ENCODE measurements around the gene TBX10. TPM values are rescaled to one million over a fixed set of nuclear protein-coding genes. Genes with fewer than 3 reads are reported as not detected.
"Not testable (repeated sequence)": the region's sequence is repeated elsewhere in the genome, so short reads cannot be mapped to it uniquely, and the experiment has no call there.

The TBX10 gene
- total RNA-seq = not detected in 2 replicates
- long read RNA-seq = 0 reads

GRCh38 chr11:67639438-67639859 is at the start of gene TBX10:
Gene TBX10, minus strand, starts transcription at chr11:67639763. Its CDS starts 291 bp downstream, at chr11:67639472.
- Mint-ChIP-seq H3K9me3 (ENCODE audit: unreplicated experiment) (no peaks in the 10 kb centered on the region), H3K27me3 (ENCODE audit: unreplicated experiment) (peaks cover 2% of the 10 kb centered on the region), H3K27ac (ENCODE audit: unreplicated experiment) (no peak within 1 kb of the TSS), H3K36me3 (ENCODE audit: unreplicated experiment) (no peaks in the 10 kb centered on the region), H3K4me1 (ENCODE audit: unreplicated experiment) (no peaks in the 10 kb centered on the region), H3K4me3 (ENCODE audit: unreplicated experiment) (no peak within 1 kb of the TSS)
- TF ChIP-seq CTCF (IDR thresholded peaks at IDR 0.05) = no peak
- no peak for DNase-seq (ENCODE audit: extremely low spot score, unreplicated experiment)

GRCh38 chr11:67689178-67689577 is 49.6 kb upstream of the TBX10 start:
- Mint-ChIP-seq H3K4me1 (ENCODE audit: unreplicated experiment) (no peaks in the 10 kb centered on the region), H3K27ac (ENCODE audit: unreplicated experiment) (no peak overlapping the region), H3K4me3 (ENCODE audit: unreplicated experiment) (no peak overlapping the region), H3K9me3 (ENCODE audit: unreplicated experiment) (no peaks in the 10 kb centered on the region), H3K27me3 (ENCODE audit: unreplicated experiment) (peaks cover 68% of the 10 kb centered on the region), H3K36me3 (ENCODE audit: unreplicated experiment) (no peaks in the 10 kb centered on the region)
- no peak for TF ChIP-seq CTCF (IDR thresholded peaks at IDR 0.05)
- no peak for DNase-seq (ENCODE audit: extremely low spot score, unreplicated experiment)

- Mint-ChIP-seq H3K27me3 (ENCODE audit: unreplicated experiment) (peaks cover 74% of the 10 kb centered on the region), H3K4me1 (ENCODE audit: unreplicated experiment) (no peaks in the 10 kb centered on the region), H3K9me3 (ENCODE audit: unreplicated experiment) (no peaks in the 10 kb centered on the region), H3K36me3 (ENCODE audit: unreplicated experiment) (no peaks in the 10 kb centered on the region), H3K4me3 (ENCODE audit: unreplicated experiment) (no peak overlapping the region), H3K27ac (ENCODE audit: unreplicated experiment) (no peak overlapping the region)
- TF ChIP-seq CTCF (IDR thresholded peaks at IDR 0.05) = no peak
- DNase-seq (ENCODE audit: extremely low spot score, unreplicated experiment) = no peak
Observed at GRCh38 chr11:67687986-67688385, 48.4 kb upstream of the TBX10 start.

- not testable (repeated sequence) for H3K27ac Mint-ChIP-seq (ENCODE audit: unreplicated experiment); H3K4me3 Mint-ChIP-seq (ENCODE audit: unreplicated experiment); H3K9me3 Mint-ChIP-seq (ENCODE audit: unreplicated experiment); DNase-seq (ENCODE audit: extremely low spot score, unreplicated experiment); H3K4me1 Mint-ChIP-seq (ENCODE audit: unreplicated experiment); H3K36me3 Mint-ChIP-seq (ENCODE audit: unreplicated experiment)
- H3K27me3 Mint-ChIP-seq (ENCODE audit: unreplicated experiment) = peaks cover 69% of the 10 kb centered on the region
Observed at GRCh38 chr11:67685641-67686332, 46.2 kb upstream of the TBX10 start.

GRCh38 chr11:67682126-67683034 is 42.8 kb upstream of the TBX10 start:
- DNase-seq (ENCODE audit: extremely low spot score, unreplicated experiment); H3K4me3 Mint-ChIP-seq (ENCODE audit: unreplicated experiment); H3K4me1 Mint-ChIP-seq (ENCODE audit: unreplicated experiment); H3K36me3 Mint-ChIP-seq (ENCODE audit: unreplicated experiment); H3K27ac Mint-ChIP-seq (ENCODE audit: unreplicated experiment); H3K9me3 Mint-ChIP-seq (ENCODE audit: unreplicated experiment): not testable (repeated sequence)
- peaks cover 64% of the 10 kb centered on the region for H3K27me3 Mint-ChIP-seq (ENCODE audit: unreplicated experiment)

Data from osteocyte (in vitro differentiated cells).